ENCODE results near the gene C3orf62.

- TF ChIP-seq CTCF (IDR thresholded peaks at IDR 0.05 in 2 of 3, conservative IDR thresholded peaks at IDR 0.05 in 1 of 3; ENCODE audit: borderline replicate concordance in 1 of 3, insufficient read depth in 1 of 3, low read depth in 2 of 3, low read length in 2 of 3) (no peak), EZH2phosphoT487 (IDR thresholded peaks at IDR 0.05; ENCODE audit: borderline replicate concordance) (no peak), POLR2AphosphoS5 (IDR thresholded peaks at IDR 0.05; ENCODE audit: low read depth, low read length) (no peak), POLR2A (IDR thresholded peaks at IDR 0.05; ENCODE audit: borderline replicate concordance, extremely low read depth, insufficient read depth, insufficient read length) (no peak)
Observed at GRCh38 chr3:49236226-49236625, 40.8 kb downstream of the C3orf62 start.
